GM11168 (cell line): ENCODE results near the gene RAC2.
"Not testable (repeated sequence)": the region's sequence is repeated elsewhere in the genome, so short reads cannot be mapped to it uniquely, and the experiment has no call there.

Source experiments
- in situ Hi-C: fragments of 300-500 bp; cut with MboI; formaldehyde crosslinking; loops from one replicate; pipeline ENCODE4 v1.12.0; 2022; ENCODE audit warnings: low sequenced_read_pairs; ENCODE audit not compliant: unreplicated experiment

Gene RAC2

GRCh38 chr22:37237371-37238268 lies 6.4 kb downstream of the RAC2 start:
- in situ Hi-C loops, result no loop called here

- in situ Hi-C loops, result no loop called here
These were observed 8.0 kb downstream of the RAC2 start for GRCh38 chr22:37235897-37236607.

GRCh38 chr22:37234736-37235711 lies 9.0 kb downstream of the RAC2 start:
- in situ Hi-C loops, result no loop called here

GRCh38 chr22:37233751-37234631 lies 10.1 kb downstream of the RAC2 start:
- in situ Hi-C loops, result no loop called here

- in situ Hi-C loops, result not testable (repeated sequence)
These were observed 10.7 kb downstream of the RAC2 start for GRCh38 chr22:37233371-37233750.

- in situ Hi-C loops, result no loop called here
These were observed 11.7 kb downstream of the RAC2 start for GRCh38 chr22:37232140-37232998.

GRCh38 chr22:37231406-37232139 lies 12.5 kb downstream of the RAC2 start:
- in situ Hi-C loops, result no loop called here

GRCh38 chr22:37230673-37231405 lies 13.2 kb downstream of the RAC2 start:
- in situ Hi-C loops, result no loop called here

- in situ Hi-C loops, result no loop called here
These were observed 14.0 kb downstream of the RAC2 start for GRCh38 chr22:37229805-37230672.

- in situ Hi-C loops, result no loop called here
These were observed 14.9 kb downstream of the RAC2 start for GRCh38 chr22:37229012-37229804.

- in situ Hi-C loops, result no loop called here
These were observed 15.7 kb downstream of the RAC2 start for GRCh38 chr22:37228106-37229011.

GRCh38 chr22:37226514-37226913 lies 17.6 kb downstream of the RAC2 start:
- in situ Hi-C loops, result no loop called here

GRCh38 chr22:37226087-37226486 lies 18.0 kb downstream of the RAC2 start:
- in situ Hi-C loops, result no loop called here

- in situ Hi-C loops, result no loop called here
These were observed 18.6 kb downstream of the RAC2 start for GRCh38 chr22:37225481-37225880.
